Cortex of kidney (tissue), 1 donor: ENCODE measurements around the gene AFF3.

Experiments used
- DNase-seq: peaks from one replicate; lab custom pipeline; 2025; lab: John Stamatoyannopoulos, UW

Gene AFF3

DNA sequence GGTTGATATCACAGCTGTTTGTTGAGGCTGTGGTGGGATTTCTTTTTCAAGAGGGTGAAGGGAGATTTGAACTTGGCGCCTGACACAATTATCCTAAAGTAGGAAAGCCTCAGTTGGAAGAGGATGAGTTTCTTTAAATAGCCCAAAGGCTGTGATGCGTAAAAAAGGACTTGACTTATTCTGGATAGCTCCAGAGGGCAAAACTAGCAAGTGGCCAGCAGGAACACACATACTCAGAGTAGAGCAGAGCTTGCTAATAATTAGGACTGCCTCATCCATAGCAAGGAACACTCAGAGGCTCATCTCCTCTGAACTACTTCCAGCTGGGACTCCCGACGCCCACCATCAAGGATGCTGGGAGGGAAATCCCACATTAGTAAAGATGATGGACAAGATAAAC is 74.0 kb downstream of the AFF3 start:
- DNase-seq: no peak

DNA sequence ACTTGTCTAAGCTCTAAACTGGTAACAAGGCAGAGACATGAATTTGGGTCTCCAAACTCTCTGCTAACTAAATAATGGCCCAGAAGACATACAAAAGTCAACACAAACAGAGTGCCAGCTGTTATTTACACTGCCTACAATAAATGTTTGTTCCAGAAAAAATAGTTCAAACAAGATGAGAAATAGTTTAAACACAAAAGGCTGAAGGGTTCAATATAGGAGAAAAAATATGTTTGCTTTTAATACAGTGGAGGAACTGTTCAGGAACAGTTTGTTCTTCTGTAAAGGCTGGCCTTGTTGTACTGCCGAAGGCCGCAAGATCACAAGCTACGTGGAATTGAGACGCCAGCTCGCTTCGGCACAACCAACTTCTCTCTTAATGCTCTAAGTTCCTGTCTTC is 74.6 kb downstream of the AFF3 start:
- DNase-seq: no peak

DNA sequence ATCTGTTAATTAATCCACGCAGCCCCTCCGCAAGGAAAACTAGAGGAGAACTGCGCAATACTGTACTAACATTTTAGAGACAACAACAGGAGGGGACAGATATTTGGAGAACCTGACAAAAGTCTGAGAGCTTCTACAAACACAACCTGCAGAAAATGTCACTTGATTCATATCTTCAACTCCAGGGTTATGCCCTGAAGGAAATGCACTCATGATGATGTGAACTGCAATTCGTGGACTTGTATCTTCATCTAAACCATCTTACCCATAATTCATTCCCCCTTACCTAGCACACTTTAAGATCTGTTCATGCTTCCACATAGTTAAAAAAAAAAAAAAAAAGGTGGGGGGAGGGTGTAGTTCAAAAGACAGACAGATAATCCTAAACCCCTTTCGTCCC is 75.5 kb downstream of the AFF3 start:
- no peak for DNase-seq

DNA sequence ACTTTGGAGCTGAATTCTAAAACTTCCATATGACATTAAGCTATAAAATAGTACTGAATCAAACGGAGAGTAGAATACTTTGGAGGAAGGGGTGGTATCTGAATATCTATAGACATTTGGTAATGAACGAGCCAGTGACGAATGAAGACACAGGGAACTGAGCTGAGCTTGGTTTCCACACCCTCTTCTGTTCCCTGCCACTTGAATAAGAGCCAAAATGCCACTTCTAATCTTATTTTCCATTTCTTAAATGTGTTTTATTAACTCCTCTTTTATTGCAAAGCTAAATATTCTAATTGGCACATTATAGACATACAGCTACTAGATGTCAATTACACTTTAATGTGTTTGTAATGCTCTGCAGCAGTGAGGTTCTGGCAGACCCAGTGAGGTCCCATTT is 76.1 kb downstream of the AFF3 start:
- DNase-seq: no peak

DNA sequence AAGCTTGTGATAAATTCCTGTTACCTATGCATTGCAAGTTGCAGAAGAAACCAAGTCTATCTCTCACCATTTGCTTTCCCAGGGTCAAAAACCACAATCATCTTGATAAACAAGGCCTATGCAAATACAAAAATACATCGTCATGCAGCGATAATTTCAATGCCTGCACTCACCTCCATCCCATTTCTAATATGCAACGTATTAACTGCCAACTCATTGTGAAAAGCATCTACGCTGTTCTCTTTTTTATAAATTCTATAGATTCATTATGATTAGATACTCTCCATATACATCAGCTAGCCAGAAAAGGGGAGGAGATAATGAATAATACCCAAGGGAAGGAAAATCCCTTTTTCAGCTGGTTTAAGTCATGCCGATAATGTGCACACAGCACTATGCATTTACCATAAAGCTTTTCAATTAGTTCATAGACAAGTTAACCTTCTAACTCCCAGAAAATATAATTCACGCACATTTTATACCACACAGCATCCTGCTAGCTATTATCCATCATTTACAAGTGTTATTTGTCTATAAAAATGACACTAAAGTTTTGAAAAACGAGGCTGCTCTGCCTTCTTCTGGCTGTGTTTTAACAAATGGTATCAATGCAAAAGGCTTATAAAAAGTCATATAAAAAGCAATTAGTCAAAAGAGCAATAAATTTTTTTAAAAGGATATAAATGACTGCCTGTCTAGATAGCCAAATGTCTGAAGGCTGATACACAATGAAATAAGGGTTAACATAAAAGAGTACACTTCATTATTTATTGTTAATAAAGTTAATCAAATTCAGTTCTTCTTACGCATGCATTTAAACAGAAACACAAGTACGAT is 77.6 kb downstream of the AFF3 start:
- DNase-seq: no peak

DNA sequence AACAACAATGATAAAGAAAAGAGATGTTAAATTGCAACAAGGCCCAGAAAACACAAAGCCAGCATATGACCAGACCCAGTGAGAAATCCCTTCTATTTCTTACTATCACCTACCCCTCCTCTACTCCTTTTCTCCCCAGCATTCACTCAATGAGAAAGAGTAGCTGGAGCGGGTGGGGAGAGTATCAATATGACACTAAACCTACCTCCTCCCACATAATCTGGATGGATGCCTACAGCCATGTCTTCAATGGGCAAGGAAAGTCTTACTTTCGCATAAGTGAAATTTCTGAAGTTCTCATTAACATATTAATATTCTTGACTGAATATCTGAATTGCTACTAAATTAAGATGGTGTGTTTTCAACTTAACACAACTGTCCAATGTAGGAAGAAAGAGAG is 78.2 kb downstream of the AFF3 start:
- no peak for DNase-seq

DNA sequence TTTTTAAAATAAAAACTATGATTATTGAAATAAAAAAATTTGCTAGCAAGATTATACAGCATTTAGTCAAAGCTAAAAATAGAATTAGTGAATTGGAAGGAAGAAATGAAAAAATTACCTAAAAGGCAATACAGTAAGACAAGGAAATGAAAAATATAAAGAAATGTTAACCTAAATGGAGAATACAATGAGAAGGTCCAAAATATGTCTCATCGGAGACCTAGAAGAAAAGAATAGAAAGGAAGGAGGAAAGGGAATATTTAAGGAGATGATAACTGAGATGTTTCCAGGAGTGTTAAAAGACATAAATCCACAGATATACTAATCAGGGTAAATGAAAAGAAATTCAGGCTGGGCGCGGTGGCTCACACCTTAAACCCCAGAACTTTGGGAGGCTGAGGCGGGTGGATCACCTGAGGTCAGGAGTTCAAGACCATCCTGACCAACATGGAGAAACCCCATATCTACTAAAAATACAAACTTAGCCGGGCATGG is 78.9 kb downstream of the AFF3 start:
- DNase-seq: no peak

DNA sequence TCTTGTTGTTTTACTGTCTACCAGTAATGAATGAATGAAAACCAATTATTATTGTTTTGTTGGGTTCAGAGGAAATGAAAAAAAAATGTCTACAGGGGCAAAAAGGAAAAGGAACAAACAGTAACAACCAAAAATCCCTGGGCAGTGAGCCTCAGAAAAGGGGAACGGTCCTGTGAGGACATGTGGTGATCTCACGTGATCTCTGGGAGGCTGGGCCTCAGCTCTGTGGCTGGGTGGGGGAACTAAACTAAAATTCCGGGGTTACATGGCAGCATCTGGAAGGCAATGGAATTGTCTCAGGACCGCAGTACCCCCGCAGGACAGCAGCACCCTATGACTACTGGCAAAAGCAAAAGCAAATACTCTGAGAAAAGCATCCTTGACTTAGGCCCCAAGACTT is 80.1 kb downstream of the AFF3 start:
- no peak for DNase-seq

DNA sequence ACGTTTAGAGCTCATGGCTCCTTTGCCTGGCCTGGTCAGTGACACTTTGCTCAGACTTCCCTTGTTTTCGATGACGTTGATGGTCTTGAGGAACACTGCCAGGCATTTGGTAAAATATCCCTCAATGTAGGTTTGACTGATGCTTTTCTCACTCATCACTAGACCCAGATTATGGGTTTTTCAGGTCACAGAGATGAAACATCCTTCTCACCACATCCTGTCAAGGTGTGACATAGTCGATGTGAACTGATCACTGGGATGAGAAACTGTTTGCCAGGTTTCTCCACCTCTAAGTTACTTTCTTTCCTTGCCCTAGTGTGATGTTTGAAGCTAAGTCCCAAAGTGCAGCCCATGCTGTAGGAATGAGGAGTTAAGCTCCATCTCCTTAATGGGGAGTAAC is 81.5 kb downstream of the AFF3 start:
- no peak for DNase-seq

DNA sequence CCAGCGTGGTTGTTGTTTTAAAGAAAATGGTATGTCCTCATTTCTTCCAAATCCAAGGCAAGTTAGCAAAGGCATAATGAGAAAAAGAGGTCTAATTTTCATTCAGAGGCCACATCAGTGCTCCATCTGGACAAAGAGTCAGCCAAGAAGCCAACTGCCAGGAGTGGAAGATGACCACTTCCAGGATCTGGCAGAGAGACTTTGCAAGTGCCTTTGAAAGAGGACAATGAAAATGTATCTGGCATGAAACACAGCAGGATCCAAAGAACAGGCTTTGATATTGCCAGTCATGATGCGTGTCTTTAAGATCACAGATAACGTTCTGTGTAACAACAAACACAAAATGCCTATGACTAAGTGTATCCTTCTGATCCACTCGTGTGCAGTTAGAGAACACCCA is 82.8 kb downstream of the AFF3 start:
- no peak for DNase-seq

DNA sequence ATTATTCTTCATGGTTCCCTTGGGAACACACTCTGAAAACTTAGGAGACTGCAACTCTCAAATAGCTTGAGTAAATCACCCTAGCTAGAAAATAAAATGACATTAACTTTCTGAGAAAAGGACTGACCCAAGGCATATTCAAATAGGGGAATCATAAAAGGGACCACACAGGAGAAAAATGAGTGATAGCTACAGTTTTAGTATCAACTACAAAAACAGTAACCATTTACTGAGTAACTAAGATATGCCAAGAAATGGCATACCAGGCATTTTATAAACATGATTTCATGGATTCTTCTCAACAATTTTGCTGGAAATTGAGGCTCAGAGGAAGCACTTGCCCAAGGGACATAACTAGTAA is 84.5 kb downstream of the AFF3 start:
- no peak for DNase-seq

DNA sequence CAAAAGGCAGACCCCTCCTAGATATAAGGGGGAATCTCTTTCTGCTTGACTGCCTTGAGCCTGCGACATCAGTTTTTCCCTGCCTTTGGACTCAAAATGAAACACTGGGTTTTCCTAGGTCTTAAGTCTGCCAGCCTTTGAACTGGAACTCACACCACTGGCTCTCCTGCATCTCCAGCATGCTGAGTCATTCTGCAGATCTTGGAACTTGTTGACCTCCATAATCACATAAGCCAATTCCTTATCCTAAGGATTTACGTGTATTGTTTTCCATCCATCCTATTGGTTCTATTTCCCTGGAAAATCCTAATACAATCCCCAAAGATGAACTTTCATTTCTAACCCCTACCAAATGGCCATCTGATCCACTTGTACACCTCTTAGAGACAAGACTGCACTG is 88.0 kb downstream of the AFF3 start:
- no peak for DNase-seq

DNA sequence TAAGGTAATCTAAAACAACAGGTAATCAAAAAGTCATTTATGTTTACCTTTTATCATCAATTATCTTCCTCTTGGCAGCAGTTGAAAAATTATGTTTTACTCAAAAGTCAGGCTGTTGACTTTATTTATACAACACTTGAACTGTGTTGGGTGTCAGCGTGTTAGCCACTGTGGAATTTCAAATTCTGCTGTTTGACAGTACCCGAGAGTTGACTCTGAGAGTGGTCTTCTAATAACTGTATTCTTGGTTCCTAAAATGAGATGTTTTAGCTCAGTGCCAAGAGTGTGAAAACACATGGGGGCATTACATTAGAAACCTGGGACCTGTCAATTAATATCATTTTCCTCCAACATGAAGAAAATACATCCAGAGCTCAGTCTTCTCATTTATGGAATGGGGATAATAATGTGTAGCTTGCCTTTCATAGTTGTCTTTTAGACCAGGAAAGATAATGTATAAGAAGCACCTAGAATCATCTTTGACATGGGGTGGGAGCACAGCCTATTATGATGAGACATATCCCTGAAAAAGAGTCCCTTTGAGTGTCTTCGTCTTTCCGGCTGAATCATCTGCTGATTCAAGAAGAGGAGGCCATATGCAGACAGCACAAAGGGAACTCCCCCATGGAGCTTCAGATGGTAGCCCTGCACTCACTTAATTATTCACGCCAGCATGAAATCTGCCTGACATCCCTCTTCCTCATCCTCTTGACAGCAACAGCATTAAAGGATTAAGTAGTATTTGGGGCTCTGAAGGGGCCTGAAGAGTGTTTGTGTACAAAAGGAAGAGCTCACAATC is 89.1 kb downstream of the AFF3 start:
- DNase-seq: no peak

DNA sequence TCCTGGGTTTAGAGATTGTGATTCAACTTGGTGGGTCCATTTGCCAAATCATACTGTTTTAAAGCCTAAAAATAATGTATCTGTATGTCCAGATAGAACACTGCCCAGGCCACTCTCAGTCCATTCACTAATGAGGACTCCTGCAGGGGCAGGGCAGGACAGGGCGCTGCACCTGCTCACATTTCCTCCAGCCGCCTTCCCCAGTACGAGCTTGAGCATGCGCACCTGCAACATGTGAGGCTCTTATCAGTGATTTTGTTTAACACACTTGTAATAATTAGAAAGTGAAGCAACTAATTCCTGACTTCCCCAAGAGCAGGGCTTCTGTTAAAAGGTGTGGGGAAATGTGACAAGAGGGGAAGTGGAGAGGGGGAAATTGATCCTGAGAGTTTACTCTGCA is 89.7 kb downstream of the AFF3 start:
- no peak for DNase-seq

DNA sequence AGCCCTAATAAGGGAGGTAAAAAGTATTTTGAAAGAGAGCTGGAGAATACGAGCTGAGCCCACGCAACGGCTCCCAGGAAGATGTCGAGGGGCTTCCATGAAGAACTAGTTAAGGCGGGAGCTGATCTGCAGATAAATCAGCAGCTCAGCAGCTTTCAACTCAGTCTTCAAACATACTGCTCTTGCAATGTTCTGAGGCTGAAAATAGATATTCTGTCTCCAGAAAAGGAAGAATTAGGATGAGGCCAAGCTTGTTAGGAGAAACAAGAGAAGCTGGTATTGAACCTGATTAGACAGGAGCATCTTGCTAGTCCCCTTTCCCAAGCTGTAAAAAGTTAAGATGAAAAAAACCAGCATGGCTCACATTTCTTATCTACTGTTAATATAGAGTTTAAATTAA is 91.1 kb downstream of the AFF3 start:
- DNase-seq: no peak

DNA sequence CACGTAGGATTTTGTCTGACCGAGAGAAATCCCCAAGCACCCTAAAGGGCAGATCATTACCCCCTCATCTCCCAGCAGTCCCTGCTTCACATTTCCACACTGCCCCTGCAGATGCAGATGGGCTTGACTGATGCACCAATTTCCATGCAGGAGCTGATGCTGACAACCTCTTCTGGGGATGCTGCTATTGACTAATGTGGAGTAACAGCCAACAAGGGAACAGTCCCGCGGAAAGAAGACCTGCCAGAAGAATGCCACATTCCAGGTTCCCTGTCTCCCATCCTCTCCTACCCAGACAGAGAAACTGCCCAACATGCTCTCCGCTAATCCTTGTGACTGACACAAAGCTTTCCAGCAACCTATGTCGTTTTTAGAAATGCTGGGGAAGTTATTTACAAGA is 91.7 kb downstream of the AFF3 start:
- no peak for DNase-seq

DNA sequence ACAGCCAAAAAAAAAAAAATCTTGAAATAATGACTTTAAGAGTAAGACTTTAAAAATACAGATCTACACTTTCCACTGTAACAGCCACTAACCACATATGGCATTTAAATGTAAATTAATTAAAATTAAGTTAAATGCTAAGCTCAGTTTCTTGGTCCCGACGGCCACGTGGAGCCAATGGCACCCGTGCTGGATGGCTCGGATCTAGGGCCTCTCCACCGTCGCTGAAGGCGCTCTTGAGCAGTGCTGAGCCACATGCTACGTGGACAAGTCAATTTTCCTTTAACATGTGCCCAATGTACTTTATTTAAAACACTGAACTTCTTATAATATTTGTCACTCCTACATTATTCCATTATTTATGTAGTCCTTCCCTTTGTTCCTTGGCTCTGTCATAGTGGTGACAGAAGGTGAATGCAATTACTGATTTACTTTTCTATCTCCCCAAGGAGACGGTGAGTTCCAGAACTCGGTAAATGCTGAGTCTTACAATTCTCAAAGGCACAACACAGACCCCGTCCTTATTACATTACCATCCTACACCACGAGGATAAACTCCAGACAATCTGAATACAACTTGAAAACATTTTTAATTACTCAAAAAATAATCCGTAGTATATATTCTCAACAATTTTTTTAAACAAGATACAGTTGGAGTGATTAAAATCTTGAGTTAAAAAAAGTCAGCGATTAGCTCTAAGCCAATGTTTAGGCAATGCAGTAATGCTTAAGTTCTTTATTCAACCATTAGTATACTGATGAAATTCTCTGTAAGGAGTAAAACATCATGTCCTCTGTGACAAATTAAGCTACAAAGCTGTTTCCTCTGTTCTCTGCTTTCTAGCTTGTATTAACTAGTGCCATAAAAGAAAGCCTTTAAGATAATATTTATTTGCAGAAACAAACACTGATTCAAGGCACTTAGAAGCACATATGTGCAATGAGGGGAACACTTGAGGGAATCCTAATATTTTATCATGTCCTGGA is 95.1 kb downstream of the AFF3 start:
- DNase-seq: no peak

DNA sequence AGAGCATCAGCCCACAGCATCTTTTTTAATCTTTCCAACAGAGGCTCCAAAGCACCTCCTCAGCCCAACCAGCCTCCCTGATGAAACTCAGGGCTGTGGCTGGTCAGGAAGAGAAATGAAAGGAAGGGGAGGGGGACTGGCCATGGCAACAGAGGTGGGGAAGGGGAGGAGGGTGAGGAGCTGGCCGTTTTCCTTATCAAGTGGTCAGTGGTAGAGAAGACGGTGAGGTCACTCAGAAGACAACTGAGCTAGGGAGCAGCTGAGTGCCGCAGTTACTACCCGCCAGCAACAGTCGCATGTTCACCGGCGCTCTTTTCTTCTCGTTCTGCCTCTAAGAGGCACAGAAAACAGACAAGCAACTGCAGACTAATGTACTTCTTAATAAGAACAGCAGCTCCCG is 97.4 kb downstream of the AFF3 start:
- DNase-seq: no peak

DNA sequence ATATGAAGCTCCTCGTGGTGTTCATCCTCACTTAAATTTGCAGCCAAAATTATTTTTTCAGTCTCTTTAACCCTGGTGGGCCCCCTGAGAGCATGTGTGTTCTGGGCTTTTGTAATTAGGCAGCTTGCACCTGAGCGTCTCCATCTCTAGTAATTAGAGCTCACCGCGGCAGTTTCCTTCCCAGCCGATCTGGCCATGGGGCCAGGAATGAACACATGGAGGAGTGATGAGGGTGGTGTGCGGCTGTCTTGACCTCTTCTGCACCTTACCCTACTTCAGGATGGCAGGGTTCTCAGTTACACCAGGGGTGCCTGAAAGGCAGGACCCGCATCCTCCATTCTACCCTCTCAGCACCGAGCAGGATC is 98.5 kb downstream of the AFF3 start:
- no peak for DNase-seq

DNA sequence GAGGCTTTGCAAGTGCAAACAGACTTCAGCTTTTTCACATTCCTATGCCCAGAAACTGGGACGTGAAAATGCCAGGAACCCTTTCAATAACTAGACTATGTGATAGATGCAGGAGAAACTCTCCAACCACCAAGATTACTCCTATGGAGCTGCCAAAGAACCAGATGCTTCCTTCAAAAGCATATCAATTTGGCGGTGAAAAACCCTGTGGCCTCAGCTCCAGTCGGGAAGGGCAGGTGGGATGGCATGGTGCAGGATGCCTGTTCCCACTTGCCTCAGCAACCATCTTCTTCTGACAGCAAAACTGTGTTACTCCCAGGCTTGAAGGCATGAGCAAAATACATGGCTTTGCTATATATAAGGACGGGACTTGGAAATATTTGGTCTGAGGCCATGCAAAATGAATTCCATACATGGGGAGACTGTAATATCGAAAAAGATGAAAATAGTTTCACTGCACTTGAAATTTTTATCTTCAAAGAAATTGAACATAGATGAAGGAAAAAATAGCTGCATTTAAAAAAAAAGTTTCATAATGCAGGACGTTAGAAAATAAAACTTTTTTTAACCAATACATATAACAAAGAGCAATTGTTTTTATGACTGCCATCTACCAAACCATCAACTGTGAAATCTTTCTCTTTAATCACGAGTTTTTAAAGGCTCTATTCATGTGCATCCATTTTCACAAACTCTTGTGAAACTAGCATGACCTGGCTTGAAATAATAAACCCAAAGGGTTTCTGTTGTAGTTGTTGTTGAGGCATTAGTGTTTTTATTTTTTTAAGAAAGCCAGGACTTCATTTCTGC is 99.1 kb downstream of the AFF3 start:
- no peak for DNase-seq

DNA sequence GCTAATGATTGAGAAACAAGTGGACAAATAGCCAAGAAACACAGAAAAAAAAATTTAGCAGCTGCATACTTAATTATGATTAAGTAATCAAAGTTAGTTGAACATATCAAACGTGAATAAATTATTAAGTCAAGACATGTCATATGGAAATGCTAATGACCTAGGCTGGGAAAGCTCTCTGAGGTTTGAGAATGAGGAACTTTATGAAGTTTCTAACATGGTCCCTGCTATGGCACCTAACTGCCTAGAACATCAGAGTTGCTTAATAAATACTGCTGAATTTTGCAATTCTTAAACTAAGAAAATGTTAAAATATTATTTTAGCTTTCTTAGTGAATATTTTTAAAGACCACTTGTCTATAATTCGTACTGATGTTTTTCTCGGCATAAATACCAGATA is 99.8 kb downstream of the AFF3 start:
- DNase-seq: no peak
